PC-9 (cell line): ENCODE measurements around the gene GIGYF2. TPM values are rescaled to one million over a fixed set of nuclear protein-coding genes. Genes with fewer than 3 reads are reported as not detected.

Source experiments
- BruUV-seq: library from RNA; stranded (reverse); fragments of 400-500 nt; replicated peaks from 2 replicates; lab custom pipeline; 2021; lab: Mats Ljungman, UMichigan
- CTCF ChIA-PET: fragments of 300-600 bp; sonication (Branson Sonifier 250); formaldehyde crosslinking; loops from one replicate; lab custom pipeline; 2022; ENCODE audit warnings: antibody characterized with exemption; lab: Charles Lee
- POLR2A ChIA-PET: fragments of 300-600 bp; sonication (Branson Sonifier 250); formaldehyde crosslinking; loops from one replicate; lab custom pipeline; 2022; ENCODE audit warnings: antibody characterized with exemption; ENCODE audit not compliant: unreplicated experiment; lab: Charles Lee
- DNase-seq, 2 experiments: peaks; one replicate each; pipeline versions ENCODE4 v3.0.0 to v3.0.0-alpha.2; 2015 to 2022; ENCODE audit warnings: mixed read lengths in 1 of 2
- H2AFZ ChIP-seq: fragments of 200-600 bp; sonication (generic); 2 replicates; pipeline ENCODE4 v1.8.1; 2017; ENCODE audit warnings: antibody characterized with exemption
- H3F3A ChIP-seq: fragments of 200-600 bp; sonication (generic); 2 replicates; pipeline ENCODE4 v1.8.1; 2017; ENCODE audit warnings: antibody characterized with exemption, mild to moderate bottlenecking, low read depth; ENCODE audit not compliant: insufficient read depth
- H3K27ac ChIP-seq: fragments of 200-600 bp; sonication (generic); 2 replicates; pipeline ENCODE4 v1.6.1; 2016; ENCODE audit warnings: mixed run types
- H3K27me3 ChIP-seq: fragments of 200-600 bp; sonication (generic); 2 replicates; pipeline ENCODE4 v1.6.1; 2016; ENCODE audit warnings: low read depth, mixed run types; ENCODE audit not compliant: insufficient read depth
- H3K36me3 ChIP-seq: fragments of 200-600 bp; sonication (generic); 2 replicates; pipeline ENCODE4 v1.6.1; 2016; ENCODE audit warnings: low read depth, mixed run types
- H3K4me1 ChIP-seq: fragments of 200-600 bp; sonication (generic); replicated peaks from 2 replicates; pipeline ENCODE4 v1.6.1; 2016; ENCODE audit warnings: mixed run types; ENCODE audit not compliant: insufficient read depth
- H3K4me2 ChIP-seq: fragments of 200-600 bp; sonication (generic); 2 replicates; pipeline ENCODE4 v1.6.1; 2017; ENCODE audit warnings: mixed run types
- H3K4me3 ChIP-seq: fragments of 200-600 bp; sonication (generic); 2 replicates; pipeline ENCODE4 v1.6.1; 2016; ENCODE audit warnings: mixed run types
- H3K79me2 ChIP-seq: fragments of 200-600 bp; sonication (generic); 2 replicates; pipeline ENCODE4 v1.6.1; 2017; ENCODE audit warnings: low read depth, mixed run types
- H3K9me2 ChIP-seq: fragments of 200-600 bp; sonication (generic); 2 replicates; pipeline ENCODE4 v1.8.1; 2017; ENCODE audit warnings: mild to moderate bottlenecking; ENCODE audit not compliant: insufficient read depth
- H3K9me3 ChIP-seq: fragments of 200-600 bp; sonication (generic); 2 replicates; pipeline ENCODE4 v1.8.1; 2016; ENCODE audit warnings: low read depth; ENCODE audit not compliant: insufficient read depth
- H4K20me1 ChIP-seq: fragments of 200-600 bp; sonication (generic); 2 replicates; pipeline ENCODE4 v1.8.1; 2017; ENCODE audit not compliant: insufficient read depth
- EZH2 ChIP-seq: fragments of 200-600 bp; sonication (generic); IDR thresholded peaks from 2 replicates; pipeline ENCODE4 v1.8.0; 2017; ENCODE audit warnings: antibody characterized with exemption, low read depth
- intact Hi-C: fragments of 100-400 bp; cut with micrococcal nuclease; formaldehyde crosslinking; loops from one replicate; pipeline ENCODE4 v1.10.0; 2022; ENCODE audit not compliant: unreplicated experiment
- total RNA-seq: library from RNA; stranded (reverse); gene quantifications from 2 replicates; pipeline ENCODE4 v1.2.3, GENCODE V29; 2021
- TF ChIP-seq, protein P1 (sequence below): fragments of 200-600 bp; sonication (generic); conservative IDR thresholded peaks from 2 replicates; pipeline ENCODE4 v1.6.1; 2017; ENCODE audit warnings: mixed run types, antibody characterized with exemption, mild to moderate bottlenecking, moderate library complexity

GIGYF2 gene
- total RNA-seq, 1 experiment from 2014 or later, result 86.4 TPM

DNA sequence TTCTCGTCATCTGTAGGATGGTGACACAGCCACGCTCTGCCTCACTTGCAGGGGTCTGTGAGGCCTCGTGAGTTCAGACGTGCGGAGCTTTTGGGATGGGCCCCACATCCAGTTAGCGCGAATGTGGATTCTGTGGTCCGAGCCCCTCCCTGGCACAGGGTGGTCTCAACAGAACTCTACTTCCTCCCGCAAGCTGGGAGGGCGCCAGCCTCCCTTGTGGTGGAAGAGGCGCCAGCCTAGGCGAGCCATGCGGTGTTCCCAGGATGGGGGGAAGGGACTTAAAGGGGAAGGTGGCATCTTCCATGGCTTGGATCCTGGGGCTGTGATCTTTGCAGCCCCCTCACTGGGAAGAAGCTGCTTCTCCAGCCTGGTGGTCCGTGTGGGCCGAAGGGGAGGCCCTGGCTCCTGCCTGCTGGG is 174.3 kb downstream of the GIGYF2 start:
- peaks cover 14% of the 10 kb centered on the region; the same call in 1 of the 2 replicates for H3F3A ChIP-seq
- no peaks in the 10 kb centered on the region for H3K4me1 ChIP-seq
- H2AFZ ChIP-seq, result no peak overlapping the region
- intact Hi-C loops, result no loop called here
- no peaks in the 10 kb centered on the region for H3K27me3 ChIP-seq
- no peak for DNase-seq
- BruUV-seq, result no TSS peak
- H3K36me3 ChIP-seq, result no peaks in the 10 kb centered on the region
- ChIA-PET CTCF (no interaction called here), POLR2A (no interaction called here)
- H3K4me2 ChIP-seq, result no peak overlapping the region
- no peak overlapping the region for H3K27ac ChIP-seq
- no peak overlapping the region for H3K4me3 ChIP-seq
- no peaks in the 10 kb centered on the region for H3K9me2 ChIP-seq
- TF ChIP-seq EZH2, result no peak
- TF ChIP-seq, protein P1, sequence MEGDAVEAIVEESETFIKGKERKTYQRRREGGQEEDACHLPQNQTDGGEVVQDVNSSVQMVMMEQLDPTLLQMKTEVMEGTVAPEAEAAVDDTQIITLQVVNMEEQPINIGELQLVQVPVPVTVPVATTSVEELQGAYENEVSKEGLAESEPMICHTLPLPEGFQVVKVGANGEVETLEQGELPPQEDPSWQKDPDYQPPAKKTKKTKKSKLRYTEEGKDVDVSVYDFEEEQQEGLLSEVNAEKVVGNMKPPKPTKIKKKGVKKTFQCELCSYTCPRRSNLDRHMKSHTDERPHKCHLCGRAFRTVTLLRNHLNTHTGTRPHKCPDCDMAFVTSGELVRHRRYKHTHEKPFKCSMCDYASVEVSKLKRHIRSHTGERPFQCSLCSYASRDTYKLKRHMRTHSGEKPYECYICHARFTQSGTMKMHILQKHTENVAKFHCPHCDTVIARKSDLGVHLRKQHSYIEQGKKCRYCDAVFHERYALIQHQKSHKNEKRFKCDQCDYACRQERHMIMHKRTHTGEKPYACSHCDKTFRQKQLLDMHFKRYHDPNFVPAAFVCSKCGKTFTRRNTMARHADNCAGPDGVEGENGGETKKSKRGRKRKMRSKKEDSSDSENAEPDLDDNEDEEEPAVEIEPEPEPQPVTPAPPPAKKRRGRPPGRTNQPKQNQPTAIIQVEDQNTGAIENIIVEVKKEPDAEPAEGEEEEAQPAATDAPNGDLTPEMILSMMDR, result no peak
- no peaks in the 10 kb centered on the region for H3K9me3 ChIP-seq
- no peaks in the 10 kb centered on the region for H4K20me1 ChIP-seq
- H3K79me2 ChIP-seq, result no peaks in the 10 kb centered on the region

DNA sequence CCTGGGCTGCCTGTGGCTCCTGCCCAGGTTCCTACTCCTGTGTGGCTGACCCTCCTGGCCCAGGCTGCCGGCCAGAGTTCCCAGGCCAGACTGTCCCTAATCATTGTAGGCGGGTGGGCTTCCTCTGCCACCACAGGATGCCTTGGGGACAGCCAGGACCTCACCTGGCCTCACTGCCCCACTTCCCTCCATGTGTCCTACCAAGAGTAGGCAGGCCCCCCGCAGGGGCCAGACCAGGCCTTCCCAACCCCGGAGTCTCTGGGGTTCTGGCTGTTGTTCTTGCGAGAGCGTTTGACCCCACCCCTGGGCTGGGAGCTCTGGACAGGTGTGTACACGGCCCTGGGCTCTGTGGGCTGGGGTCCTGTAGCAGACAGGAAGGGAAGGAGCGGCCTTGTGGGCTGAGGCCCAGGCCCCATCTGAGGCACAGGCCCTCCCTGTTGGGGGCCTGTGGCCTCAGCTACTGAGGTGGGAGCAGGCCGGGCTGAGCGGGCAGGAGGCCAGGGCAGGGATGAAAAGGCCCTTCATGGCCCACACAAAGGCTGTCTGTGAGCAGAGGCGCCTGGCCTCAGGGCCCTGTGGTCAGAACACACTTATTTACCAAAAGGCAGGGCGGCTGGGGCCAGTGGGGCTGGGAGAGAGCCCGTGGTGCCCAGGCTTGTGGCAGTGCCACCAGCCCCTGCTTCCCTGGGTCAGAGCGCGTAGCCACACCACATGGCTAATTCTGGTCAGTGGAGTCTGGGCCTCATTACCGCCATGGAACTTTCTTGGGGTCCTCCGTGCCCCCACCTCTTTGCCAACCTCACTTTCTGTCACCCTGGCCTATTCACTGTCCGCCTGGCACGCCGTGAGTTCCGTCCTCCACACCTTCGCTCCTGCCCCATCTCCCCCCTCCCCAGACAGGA is 175.0 kb downstream of the GIGYF2 start:
- ChIA-PET CTCF (interaction anchor here (0.6 kb wide), 1 partner anchor 106 kb away, joined by 3 read pairs; no protein-coding TSS in a partner anchor), POLR2A (no interaction called here)
- no peak overlapping the region for H3K27ac ChIP-seq
- no peak for TF ChIP-seq EZH2
- TF ChIP-seq, protein P1, result no peak
- H4K20me1 ChIP-seq, result no peaks in the 10 kb centered on the region
- H3K27me3 ChIP-seq, result no peaks in the 10 kb centered on the region
- no peaks in the 10 kb centered on the region for H3K9me3 ChIP-seq
- H3K4me2 ChIP-seq, result no peak overlapping the region
- H3K4me3 ChIP-seq, result no peak overlapping the region
- BruUV-seq, result no TSS peak
- H3F3A ChIP-seq, result peaks cover 14% of the 10 kb centered on the region; the same call in 1 of the 2 replicates
- DNase-seq, result no peak
- H3K79me2 ChIP-seq, result no peaks in the 10 kb centered on the region
- no peak overlapping the region for H2AFZ ChIP-seq
- intact Hi-C loops, result no loop called here
- no peaks in the 10 kb centered on the region for H3K4me1 ChIP-seq
- no peaks in the 10 kb centered on the region for H3K9me2 ChIP-seq
- H3K36me3 ChIP-seq, result no peaks in the 10 kb centered on the region

DNA sequence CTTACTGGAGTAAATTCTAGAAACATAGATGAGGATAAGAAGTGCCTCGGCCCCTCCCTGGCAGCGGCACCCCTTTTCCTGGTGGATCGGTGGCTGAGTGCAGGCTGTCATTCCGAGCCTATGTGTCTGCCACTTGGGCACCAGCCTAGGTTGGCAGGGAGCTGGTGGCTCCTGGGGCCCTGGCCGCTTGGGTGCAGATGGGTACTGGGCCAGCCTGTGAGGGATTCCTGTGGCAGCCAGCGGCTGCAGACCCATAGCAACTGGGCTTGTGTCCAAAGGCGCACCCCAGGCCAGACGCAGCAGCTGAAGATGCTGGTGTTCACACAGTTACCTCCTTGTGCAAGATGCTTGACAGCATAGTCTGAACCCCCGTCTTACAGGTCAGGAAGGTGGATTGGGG is 175.7 kb downstream of the GIGYF2 start:
- TF ChIP-seq, protein P1, result no peak
- TF ChIP-seq EZH2, result no peak
- no peaks in the 10 kb centered on the region for H3K36me3 ChIP-seq
- ChIA-PET CTCF (interaction anchor here (0.6 kb wide), 1 partner anchor 106 kb away, joined by 3 read pairs; no protein-coding TSS in a partner anchor), POLR2A (no interaction called here)
- no peak overlapping the region for H3K27ac ChIP-seq
- no peaks in the 10 kb centered on the region for H3K27me3 ChIP-seq
- no peak for DNase-seq
- peaks cover 14% of the 10 kb centered on the region; the same call in 1 of the 2 replicates for H3F3A ChIP-seq
- H4K20me1 ChIP-seq, result no peaks in the 10 kb centered on the region
- intact Hi-C loops, result no loop called here
- no peak overlapping the region for H3K4me2 ChIP-seq
- H3K79me2 ChIP-seq, result no peaks in the 10 kb centered on the region
- H3K4me1 ChIP-seq, result no peaks in the 10 kb centered on the region
- no peak overlapping the region for H3K4me3 ChIP-seq
- H3K9me3 ChIP-seq, result no peaks in the 10 kb centered on the region
- H3K9me2 ChIP-seq, result no peaks in the 10 kb centered on the region
- no peak overlapping the region for H2AFZ ChIP-seq
- no TSS peak for BruUV-seq
